CD14-positive monocyte (primary cell): ENCODE measurements around the gene SNUPN. TPM values are rescaled to one million over a fixed set of nuclear protein-coding genes. Genes with fewer than 3 reads are reported as not detected.
A peak's percentile ranks its signal among the peaks of the same experiment; 100 is the strongest.
"Not testable (repeated sequence)": the region's sequence is repeated elsewhere in the genome, so short reads cannot be mapped to it uniquely, and the experiment has no call there.

Source experiments
- DNase-seq, 3 donors: peaks; one replicate each; pipeline ENCODE4 v3.0.0-alpha.2; 2011 to 2022
- H2AFZ ChIP-seq: 2 replicates; pipeline ENCODE4 v1.6.0; 2012; ENCODE audit warnings: mild to moderate bottlenecking, low read depth, low read length, inconsistent platforms; ENCODE audit not compliant: insufficient read depth, poor library complexity, severe bottlenecking
- H3K27ac ChIP-seq, 2 donors: 1 replicate in 1 of 2; 2 replicates in 1 of 2; pipeline ENCODE4 v1.5.1; 2012 to 2013; ENCODE audit warnings: low read length in 2 of 2, control low read depth in 1 of 2, inconsistent platforms in 1 of 2, low read depth in 1 of 2, mild to moderate bottlenecking in 1 of 2
- H3K27me3 ChIP-seq, 2 donors: one replicate each; pipeline versions ENCODE4 v1.6.0 to v1.6.1; 2011 to 2013; ENCODE audit warnings: low read length in 2 of 2; ENCODE audit not compliant: control insufficient read depth in 2 of 2, insufficient read depth in 2 of 2
- H3K36me3 ChIP-seq, 2 donors: replicated peaks in 1 of 2; 1 replicate in 1 of 2; 2 replicates in 1 of 2; pipeline versions ENCODE4 v1.5.1 to v1.6.1; 2012 to 2013; ENCODE audit warnings: low read length in 2 of 2, control low read depth in 1 of 2, inconsistent platforms in 1 of 2, mild to moderate bottlenecking in 1 of 2; ENCODE audit not compliant: insufficient read depth in 2 of 2, control insufficient read depth in 1 of 2
- H3K4me1 ChIP-seq, 2 donors: 1 replicate in 1 of 2; 2 replicates in 1 of 2; pipeline versions ENCODE4 v1.5.1 to v1.6.1; 2012 to 2013; ENCODE audit warnings: low read length in 2 of 2, control low read depth in 1 of 2, inconsistent platforms in 1 of 2, mild to moderate bottlenecking in 1 of 2, moderate library complexity in 1 of 2; ENCODE audit not compliant: insufficient read depth in 2 of 2, control insufficient read depth in 1 of 2
- H3K4me2 ChIP-seq: replicated peaks from 2 replicates; pipeline ENCODE3; 2012; ENCODE audit warnings: low read length, moderate library complexity, mild to moderate bottlenecking; ENCODE audit not compliant: poor library complexity, severe bottlenecking; ENCODE audit errors: extremely low read depth
- H3K4me3 ChIP-seq, 3 experiments: fragments of 200-600 bp in 1 of 3; sonication (generic) in 1 of 3; replicated peaks in 1 of 3; 1 replicate in 2 of 3; 2 replicates in 1 of 3; pipeline ENCODE4 v1.5.1; 2011 to 2013; ENCODE audit warnings: low read length in 3 of 3, mild to moderate bottlenecking in 3 of 3, control low read depth in 2 of 3, low read depth in 2 of 3, inconsistent platforms in 1 of 3, moderate library complexity in 1 of 3
- H3K79me2 ChIP-seq: 2 replicates; pipeline ENCODE4 v1.6.0; 2012; ENCODE audit warnings: mild to moderate bottlenecking, control low read depth, inconsistent platforms, low read length, moderate library complexity; ENCODE audit not compliant: insufficient read depth
- H3K9ac ChIP-seq: 2 replicates; pipeline ENCODE4 v1.6.0; 2017; ENCODE audit warnings: low read length, mild to moderate bottlenecking; ENCODE audit not compliant: insufficient read depth, poor library complexity, severe bottlenecking
- H3K9me3 ChIP-seq, 2 donors: replicated peaks in 1 of 2; 1 replicate in 1 of 2; 2 replicates in 1 of 2; pipeline versions ENCODE4 v1.5.1 to v1.6.1; 2012 to 2013; ENCODE audit warnings: low read length in 2 of 2, control low read depth in 1 of 2; ENCODE audit not compliant: control insufficient read depth in 1 of 2, insufficient read depth in 1 of 2
- H4K20me1 ChIP-seq: 2 replicates; pipeline ENCODE4 v1.6.0; 2012; ENCODE audit warnings: mild to moderate bottlenecking, low read length, control low read depth, moderate library complexity; ENCODE audit not compliant: insufficient read depth
- H3K27ac Mint-ChIP-seq, 7 donors: one replicate each; pipeline ENCODE4 v1.8.0; 2020; ENCODE audit warnings: mild to moderate bottlenecking in 7 of 7, mixed read lengths in 7 of 7, moderate library complexity in 6 of 7, inconsistent platforms in 2 of 7
- H3K27me3 Mint-ChIP-seq, 3 donors: one replicate each; pipeline ENCODE4 v1.8.0; 2021 to 2022; ENCODE audit warnings: low read depth in 3 of 3, mild to moderate bottlenecking in 3 of 3, mixed read lengths in 3 of 3, moderate library complexity in 3 of 3, inconsistent platforms in 1 of 3
- H3K36me3 Mint-ChIP-seq, 2 donors: one replicate each; pipeline ENCODE4 v1.8.0; 2020; ENCODE audit warnings: mixed read lengths in 2 of 2, inconsistent platforms in 1 of 2, mild to moderate bottlenecking in 1 of 2
- H3K4me1 Mint-ChIP-seq: one replicate; pipeline ENCODE4 v1.8.0; 2020; ENCODE audit warnings: mild to moderate bottlenecking, mixed read lengths
- H3K4me3 Mint-ChIP-seq, 2 donors: one replicate each; pipeline ENCODE4 v1.8.0; 2020; ENCODE audit warnings: mild to moderate bottlenecking in 2 of 2, mixed read lengths in 2 of 2, moderate library complexity in 1 of 2
- H3K9me3 Mint-ChIP-seq, 7 donors: one replicate each; pipeline ENCODE4 v1.8.0; 2020 to 2022; ENCODE audit warnings: mixed read lengths in 7 of 7, mild to moderate bottlenecking in 6 of 7, moderate library complexity in 6 of 7, inconsistent platforms in 2 of 7
- CTCF ChIP-seq: fragments of 200-600 bp; IDR thresholded peaks from one replicate; pipeline ENCODE4 v1.8.0; 2022; ENCODE audit warnings: antibody characterized with exemption, mild to moderate bottlenecking
- WGBS: methylation state at CpG from one replicate; pipeline ENCODE4 v1.1.5; 2013; ENCODE audit warnings: missing lambda C conversion rate; ENCODE audit not compliant: insufficient coverage; 5-methylcytosine and 5-hydroxymethylcytosine counted together
- intact Hi-C, 2 donors: fragments of 100-400 bp; cut with micrococcal nuclease; formaldehyde crosslinking; loops; one replicate each; pipeline versions ENCODE4 v1.15.0 to v1.15.1; 2023
- polyA plus RNA-seq, 3 donors: library from polyadenylated mRNA; depleted of rRNA in 1 of 3; unstranded in 2 of 3; stranded (reverse) in 1 of 3; fragments of 300-500 nt in 2 of 3; fragments of >200 nt in 1 of 3; fragmentation: Illumina TruSeq in 2 of 3; gene quantifications; 1 replicate in 2 of 3; 2 replicates in 1 of 3; pipeline ENCODE4 v1.2.3, GENCODE V29; 2012 to 2021

SNUPN gene
- polyA plus RNA-seq, 3 donors, result 11.7 to 31.8 (median 29.3) TPM

DNA sequence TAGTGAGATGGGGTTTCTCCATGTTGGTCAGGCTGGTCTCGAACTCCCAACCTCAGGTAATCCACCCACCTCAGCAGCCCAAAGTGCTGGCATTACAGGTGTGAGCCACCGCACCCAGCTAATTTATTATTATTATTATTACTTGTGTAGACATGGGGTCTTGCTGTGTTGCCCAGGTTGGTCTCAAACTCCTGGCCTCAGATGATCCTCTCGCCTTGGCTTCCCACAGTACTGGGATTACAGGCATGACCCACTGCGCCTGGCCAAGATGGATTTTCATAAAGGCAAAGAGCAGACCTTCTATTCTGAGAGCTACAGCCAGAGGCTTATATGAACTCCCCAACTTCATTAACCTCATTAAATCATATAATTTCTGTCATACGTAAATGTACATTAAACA is 63.6 kb downstream of the SNUPN start:
- Mint-ChIP-seq H3K4me3 (no peak overlapping the region), H3K27me3 (no peaks in the 10 kb centered on the region), H3K4me1 (no peaks in the 10 kb centered on the region), H3K9me3 (no peaks in the 10 kb centered on the region), H3K36me3 (peaks cover 12 to 31% of the 10 kb centered on the region in 2 donors), H3K27ac (no peak overlapping the region)
- Histone ChIP-seq H4K20me1 (peaks cover 59% of the 10 kb centered on the region), H3K4me3 (no peak overlapping the region), H3K4me2 (no peak overlapping the region), H3K36me3 (peaks cover 0 to 3% of the 10 kb centered on the region in 2 donors), H3K9me3 (no peaks in the 10 kb centered on the region), H2AFZ (no peak overlapping the region), H3K4me1 (no peaks in the 10 kb centered on the region), H3K79me2 (peaks cover 71% of the 10 kb centered on the region), H3K27ac (no peak overlapping the region), H3K9ac (no peak overlapping the region), H3K27me3 (no peaks in the 10 kb centered on the region)
- WGBS, result 100% methylated on average over 2 of the region's 5 CpGs
- DNase-seq, result no peak
- intact Hi-C loops, result no loop called here
- no peak for TF ChIP-seq CTCF

- H3K9me3 ChIP-seq, H3K4me3 ChIP-seq, H3K4me3 Mint-ChIP-seq, H3K27me3 Mint-ChIP-seq, H3K9me3 Mint-ChIP-seq, DNase-seq, H3K9ac ChIP-seq, H2AFZ ChIP-seq, H3K4me2 ChIP-seq, H3K27me3 ChIP-seq, H3K36me3 ChIP-seq, intact Hi-C loops, H3K27ac ChIP-seq, H3K4me1 ChIP-seq, H3K4me1 Mint-ChIP-seq: not testable (repeated sequence)
- Mint-ChIP-seq H3K27ac (peak overlapping the region in 1 of 7 donors; percentile 23), H3K36me3 (peaks cover 14 to 22% of the 10 kb centered on the region in 2 donors)
- peaks cover 50% of the 10 kb centered on the region for H4K20me1 ChIP-seq
- peaks cover 61% of the 10 kb centered on the region for H3K79me2 ChIP-seq
- WGBS, result 80% methylated on average over 1 of the region's 6 CpGs
Measured at GRCh38 chr15:75559360-75559759, 66.2 kb downstream of the SNUPN start.

GRCh38 chr15:75558955-75559354 is 66.6 kb downstream of the SNUPN start:
- H3K27ac Mint-ChIP-seq, H3K9me3 Mint-ChIP-seq, H3K27me3 Mint-ChIP-seq, H3K27me3 ChIP-seq, H3K4me1 Mint-ChIP-seq, H3K4me2 ChIP-seq, intact Hi-C loops, H3K27ac ChIP-seq, H3K36me3 ChIP-seq, H3K9me3 ChIP-seq, H2AFZ ChIP-seq, DNase-seq, H3K9ac ChIP-seq, H3K4me3 ChIP-seq, H3K4me3 Mint-ChIP-seq, H3K4me1 ChIP-seq: not testable (repeated sequence)
- WGBS, result 100% methylated on average over 1 of the region's 28 CpGs
- Histone ChIP-seq H3K79me2 (peaks cover 60% of the 10 kb centered on the region), H4K20me1 (peaks cover 48% of the 10 kb centered on the region)
- H3K36me3 Mint-ChIP-seq, result peaks cover 14 to 19% of the 10 kb centered on the region in 2 donors
